Fibroblast of lung (primary cell): ENCODE results near the gene MEX3A.

Experiments
- CTCF ChIP-seq, 2 donors: IDR thresholded peaks in 1 of 2; conservative IDR thresholded peaks in 1 of 2; 1 replicate in 1 of 2; 2 replicates in 1 of 2; pipeline ENCODE4 v1.5.1; 2011 to 2012; ENCODE audit warnings: low read length in 2 of 2, control low read depth in 1 of 2, inconsistent platforms in 1 of 2, low read depth in 1 of 2, mild to moderate bottlenecking in 1 of 2
- EZH2 ChIP-seq: IDR thresholded peaks from 2 replicates; pipeline ENCODE4 v1.5.1; 2012; ENCODE audit warnings: low read length, control low read depth, mild to moderate bottlenecking; ENCODE audit errors: missing control alignments

DNA sequence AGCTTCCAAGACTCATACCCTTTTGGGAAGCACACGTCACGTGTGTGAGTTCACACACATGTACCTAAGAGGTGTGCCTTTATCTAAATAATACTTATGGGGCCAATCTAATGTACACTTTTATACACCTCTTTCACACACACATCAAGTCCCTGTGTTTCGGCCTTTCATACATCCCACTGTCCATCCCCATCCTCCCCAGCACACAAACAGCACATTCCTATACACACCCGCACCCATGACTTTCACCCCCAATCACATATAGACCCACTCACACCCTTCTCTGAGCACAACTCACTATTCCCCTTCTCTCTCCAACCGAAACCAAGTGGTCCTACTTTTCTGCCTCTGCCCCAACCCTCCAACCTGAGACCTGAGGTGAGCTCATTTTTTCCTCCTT is 3.5 kb downstream of the MEX3A start:
- TF ChIP-seq CTCF (conservative IDR thresholded peaks at IDR 0.05 in 1 of 2, IDR thresholded peaks at IDR 0.05 in 1 of 2; ENCODE audit: low read depth in 1 of 2, low read length in 2 of 2) (no peak), EZH2 (no peak)
